Measurements from ENCODE around the gene CDC42SE1.
A peak's percentile ranks its signal among the peaks of the same experiment; 100 is the strongest.
"Not testable (repeated sequence)": the region's sequence is repeated elsewhere in the genome, so short reads cannot be mapped to it uniquely, and the experiment has no call there.

The CDC42SE1 gene

GRCh38 chr1:151059109-151060006, at the start of gene CDC42SE1:
Gene CDC42SE1 (minus strand): TSS chr1:151059622. CDS start chr1:151055730, 3,892 bp downstream.
- DNase-seq (ENCODE audit: low spot score) = peak; percentile 92

- no peak for DNase-seq (ENCODE audit: low spot score)
These were observed 48.9 kb upstream of the CDC42SE1 start for GRCh38 chr1:151108331-151108730.

GRCh38 chr1:151106894-151107293, 47.5 kb upstream of the CDC42SE1 start:
- DNase-seq (ENCODE audit: low spot score) = no peak

- no peak for DNase-seq (ENCODE audit: low spot score)
These were observed 45.2 kb upstream of the CDC42SE1 start for GRCh38 chr1:151104630-151105029.

GRCh38 chr1:151098126-151098525, 38.7 kb upstream of the CDC42SE1 start:
- no peak for DNase-seq (ENCODE audit: low spot score)

GRCh38 chr1:151097426-151097825, 38.0 kb upstream of the CDC42SE1 start:
- DNase-seq (ENCODE audit: low spot score) = not testable (repeated sequence)

GRCh38 chr1:151085953-151086559, 26.6 kb upstream of the CDC42SE1 start:
- DNase-seq (ENCODE audit: low spot score) = no peak

- no peak for DNase-seq (ENCODE audit: low spot score)
These were observed 12.8 kb upstream of the CDC42SE1 start for GRCh38 chr1:151072224-151072623.

GRCh38 chr1:151070474-151071276, 11.3 kb upstream of the CDC42SE1 start, which contains the start of gene GABPB2:
Gene GABPB2 (plus strand): TSS chr1:151070761. CDS start chr1:151088190, 17,429 bp downstream.
- peak; percentile 96 for DNase-seq (ENCODE audit: low spot score)

- no peak for DNase-seq (ENCODE audit: low spot score)
These were observed 9.7 kb upstream of the CDC42SE1 start for GRCh38 chr1:151069103-151069486.

- DNase-seq (ENCODE audit: low spot score) = no peak
These were observed 7.8 kb upstream of the CDC42SE1 start for GRCh38 chr1:151067185-151067584.

- DNase-seq (ENCODE audit: low spot score) = no peak
These were observed 5.7 kb upstream of the CDC42SE1 start for GRCh38 chr1:151065089-151065645.

GRCh38 chr1:151062741-151063371, 3.4 kb upstream of the CDC42SE1 start:
- no peak for DNase-seq (ENCODE audit: low spot score)

GRCh38 chr1:151061704-151062103, 2.3 kb upstream of the CDC42SE1 start:
- no peak for DNase-seq (ENCODE audit: low spot score)

- no peak for DNase-seq (ENCODE audit: low spot score)
These were observed 1.4 kb upstream of the CDC42SE1 start for GRCh38 chr1:151060657-151061421.

GRCh38 chr1:151060007-151060656, 710 bp upstream of the CDC42SE1 start, which contains the start of gene MLLT11:
Gene MLLT11 (plus strand): TSS chr1:151060397. CDS start chr1:151067225, 6,828 bp downstream.
- peak; percentile 84 for DNase-seq (ENCODE audit: low spot score)

- peak; percentile 73 for DNase-seq (ENCODE audit: low spot score)
These were observed 730 bp downstream of the CDC42SE1 start for GRCh38 chr1:151058692-151059091.

- DNase-seq (ENCODE audit: low spot score) = no peak
These were observed 3.3 kb downstream of the CDC42SE1 start for GRCh38 chr1:151056149-151056548.

- no peak for DNase-seq (ENCODE audit: low spot score)
These were observed 3.8 kb downstream of the CDC42SE1 start for GRCh38 chr1:151055581-151055980.

GRCh38 chr1:151054971-151055547, 4.4 kb downstream of the CDC42SE1 start:
- DNase-seq (ENCODE audit: low spot score) = no peak
